ENCODE data around the gene TCF3. TPM values are rescaled to one million over a fixed set of nuclear protein-coding genes. Genes with fewer than 3 reads are reported as not detected.

Gene TCF3
- total and polyA plus RNA-seq, 12 donors = 8.5 to 96.0 (median 42.0) TPM

DNA sequence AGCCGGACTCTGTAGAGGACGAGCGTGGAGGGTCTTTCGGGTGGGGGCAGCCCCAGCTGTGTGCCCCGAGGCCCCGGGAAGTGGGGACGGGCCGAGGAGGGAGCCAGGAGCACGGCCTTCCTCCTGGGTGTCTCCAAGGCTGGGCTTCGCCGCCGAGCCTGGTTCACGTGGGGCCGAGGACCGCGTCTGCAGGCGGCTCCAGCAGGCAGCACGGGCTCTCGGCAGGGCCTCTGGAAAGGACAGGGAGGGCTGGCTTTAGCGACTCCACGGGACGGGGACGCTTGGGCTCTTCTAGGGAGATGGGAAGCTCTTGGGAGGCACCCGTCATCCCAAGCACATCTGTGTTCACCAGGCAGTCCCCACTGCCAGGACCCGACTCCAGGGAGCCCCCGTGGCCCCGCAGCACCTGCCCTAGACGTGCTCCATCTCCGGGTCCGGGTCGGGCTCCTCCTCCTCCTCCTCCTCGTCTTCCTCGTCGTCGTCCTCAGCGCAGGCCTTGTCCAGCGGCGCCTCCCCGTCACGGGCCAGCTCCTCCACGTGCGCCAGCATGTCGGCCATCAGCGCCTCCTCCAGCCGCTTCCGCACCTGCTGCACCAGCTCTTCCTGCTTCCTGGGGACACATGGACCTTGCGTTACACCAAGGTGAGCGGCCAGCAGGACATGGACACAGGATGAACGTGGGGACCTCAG is 74.3 kb downstream of the TCF3 start:
- peaks cover 0 to 58% of the 10 kb centered on the region in 2 donors for H3K36me3 ChIP-seq (replicated peaks in 1 of 2)
- DNase-seq = no peak
- H3K4me3 ChIP-seq = no peak overlapping the region
- no peaks in the 10 kb centered on the region for H3K4me1 ChIP-seq (replicated peaks in 1 of 2)
- 88 to 90% (median 89%) methylated on average over 28 to 48 of the region's 49 CpGs for WGBS, 4 donors
- no peak for TF ChIP-seq POLR2A (IDR thresholded peaks at IDR 0.05)
- no peaks in the 10 kb centered on the region for H3K27me3 ChIP-seq
- no peak overlapping the region for H3K27ac ChIP-seq
- intact Hi-C loops (cut with DNase I) = no loop called here
- H3K9me3 ChIP-seq (replicated peaks in 1 of 3) = no peaks in the 10 kb centered on the region

DNA sequence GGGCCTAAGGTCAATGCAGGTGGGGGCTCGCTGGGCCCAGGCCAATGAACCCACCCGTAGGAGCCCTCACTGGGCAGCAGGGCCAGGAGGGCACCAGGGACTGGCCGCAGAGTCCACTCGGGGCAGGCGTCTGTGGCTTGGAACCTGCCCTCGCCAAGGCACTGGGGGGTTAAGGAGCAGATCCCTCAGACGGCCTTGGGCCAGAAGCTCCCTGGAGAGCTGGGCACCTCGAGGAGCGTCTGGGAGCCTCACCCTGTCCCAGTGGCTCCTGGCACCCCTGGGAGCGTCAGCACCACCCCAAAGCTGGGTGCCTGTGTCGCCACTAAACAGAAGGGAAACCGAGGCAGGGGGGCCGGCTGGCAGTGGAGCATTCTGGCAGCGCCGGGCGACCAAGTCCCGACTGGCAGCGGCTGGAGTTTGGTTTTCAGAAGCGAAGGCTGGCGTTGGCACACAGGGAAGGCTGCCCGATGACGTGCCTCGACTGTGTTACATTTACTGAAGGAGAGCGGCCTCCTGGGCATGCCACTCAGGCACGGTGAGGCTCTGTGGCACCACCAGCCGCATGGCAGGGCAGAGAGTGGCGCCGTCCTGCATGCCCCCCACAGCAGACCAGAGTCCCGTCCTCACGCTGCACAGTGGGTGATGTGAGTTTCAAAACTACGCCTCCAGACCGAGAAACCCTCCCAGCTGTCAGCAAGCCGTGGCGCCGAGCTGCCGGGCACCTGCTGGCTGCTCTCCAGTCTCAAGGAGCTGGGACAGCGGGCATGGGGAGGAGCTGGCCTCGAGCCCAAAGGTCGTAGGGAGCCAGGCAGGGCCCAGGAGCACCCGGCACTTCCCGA is 75.1 kb downstream of the TCF3 start:
- Histone ChIP-seq H3K27me3 (no peaks in the 10 kb centered on the region), H3K36me3 (replicated peaks in 1 of 2) (peaks cover 0 to 52% of the 10 kb centered on the region in 2 donors), H3K9me3 (replicated peaks in 1 of 3) (no peaks in the 10 kb centered on the region), H3K27ac (no peak overlapping the region), H3K4me1 (replicated peaks in 1 of 2) (no peaks in the 10 kb centered on the region), H3K4me3 (no peak overlapping the region)
- TF ChIP-seq, protein P1, sequence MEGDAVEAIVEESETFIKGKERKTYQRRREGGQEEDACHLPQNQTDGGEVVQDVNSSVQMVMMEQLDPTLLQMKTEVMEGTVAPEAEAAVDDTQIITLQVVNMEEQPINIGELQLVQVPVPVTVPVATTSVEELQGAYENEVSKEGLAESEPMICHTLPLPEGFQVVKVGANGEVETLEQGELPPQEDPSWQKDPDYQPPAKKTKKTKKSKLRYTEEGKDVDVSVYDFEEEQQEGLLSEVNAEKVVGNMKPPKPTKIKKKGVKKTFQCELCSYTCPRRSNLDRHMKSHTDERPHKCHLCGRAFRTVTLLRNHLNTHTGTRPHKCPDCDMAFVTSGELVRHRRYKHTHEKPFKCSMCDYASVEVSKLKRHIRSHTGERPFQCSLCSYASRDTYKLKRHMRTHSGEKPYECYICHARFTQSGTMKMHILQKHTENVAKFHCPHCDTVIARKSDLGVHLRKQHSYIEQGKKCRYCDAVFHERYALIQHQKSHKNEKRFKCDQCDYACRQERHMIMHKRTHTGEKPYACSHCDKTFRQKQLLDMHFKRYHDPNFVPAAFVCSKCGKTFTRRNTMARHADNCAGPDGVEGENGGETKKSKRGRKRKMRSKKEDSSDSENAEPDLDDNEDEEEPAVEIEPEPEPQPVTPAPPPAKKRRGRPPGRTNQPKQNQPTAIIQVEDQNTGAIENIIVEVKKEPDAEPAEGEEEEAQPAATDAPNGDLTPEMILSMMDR (IDR thresholded peaks at IDR 0.05) = no peak
- TF ChIP-seq POLR2A (IDR thresholded peaks at IDR 0.05) = no peak
- WGBS, 4 donors = 82 to 88% (median 85%) methylated on average over 14 to 41 of the region's 41 CpGs
- no peak for DNase-seq
- intact Hi-C loops (cut with DNase I) = no loop called here

DNA sequence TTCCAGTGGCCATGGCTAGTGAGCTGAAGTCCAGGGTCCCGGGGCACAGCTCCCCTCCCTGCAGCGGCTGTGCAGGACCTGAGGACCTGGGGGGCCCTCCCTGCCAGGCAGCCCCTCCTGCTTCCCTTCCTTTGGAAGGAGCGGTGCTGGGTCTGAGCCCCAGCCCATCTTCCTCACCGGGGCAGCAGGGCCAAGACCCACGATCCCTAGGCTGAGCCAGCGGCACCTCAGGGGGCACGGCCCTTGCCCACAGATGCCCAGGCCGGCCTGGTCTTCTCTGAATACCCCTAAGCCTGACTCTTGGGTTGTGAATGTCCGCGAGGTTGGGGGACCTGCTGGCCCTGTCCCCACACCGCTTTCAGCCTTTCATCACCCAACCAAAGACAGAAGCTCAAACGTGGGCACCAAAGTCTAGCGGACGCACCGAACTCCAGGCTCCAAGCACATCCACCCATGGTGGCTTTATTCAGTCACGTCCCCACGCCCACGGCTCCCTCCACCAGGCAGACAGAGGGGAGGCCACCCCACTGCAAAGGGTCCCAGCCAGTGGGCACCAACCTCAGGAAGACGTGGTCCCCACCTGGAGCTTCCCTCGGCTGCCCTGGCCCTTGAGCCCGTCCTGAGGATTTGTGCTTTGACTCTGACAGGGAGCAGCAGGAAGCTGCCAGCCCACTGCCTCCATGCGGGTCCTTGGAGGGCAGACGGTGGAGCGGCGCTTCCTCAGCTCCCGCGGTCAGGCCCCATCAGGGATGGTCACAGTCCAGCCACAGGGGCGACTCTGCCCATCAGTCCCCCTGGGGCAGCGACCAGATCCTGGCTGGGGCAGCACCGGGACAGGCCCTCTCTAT is 75.9 kb downstream of the TCF3 start:
- Histone ChIP-seq H3K4me3 (no peak overlapping the region), H3K27ac (no peak overlapping the region), H3K27me3 (no peaks in the 10 kb centered on the region), H3K36me3 (replicated peaks in 1 of 2) (peaks cover 0 to 44% of the 10 kb centered on the region in 2 donors), H3K9me3 (replicated peaks in 1 of 3) (no peaks in the 10 kb centered on the region), H3K4me1 (replicated peaks in 1 of 2) (no peaks in the 10 kb centered on the region)
- WGBS, 4 donors = 83 to 95% (median 88%) methylated on average over 14 to 30 of the region's 30 CpGs
- no peak for TF ChIP-seq POLR2A (IDR thresholded peaks at IDR 0.05)
- TF ChIP-seq, protein P1 (IDR thresholded peaks at IDR 0.05) = no peak
- intact Hi-C loops (cut with DNase I) = no loop called here
- DNase-seq = no peak

DNA sequence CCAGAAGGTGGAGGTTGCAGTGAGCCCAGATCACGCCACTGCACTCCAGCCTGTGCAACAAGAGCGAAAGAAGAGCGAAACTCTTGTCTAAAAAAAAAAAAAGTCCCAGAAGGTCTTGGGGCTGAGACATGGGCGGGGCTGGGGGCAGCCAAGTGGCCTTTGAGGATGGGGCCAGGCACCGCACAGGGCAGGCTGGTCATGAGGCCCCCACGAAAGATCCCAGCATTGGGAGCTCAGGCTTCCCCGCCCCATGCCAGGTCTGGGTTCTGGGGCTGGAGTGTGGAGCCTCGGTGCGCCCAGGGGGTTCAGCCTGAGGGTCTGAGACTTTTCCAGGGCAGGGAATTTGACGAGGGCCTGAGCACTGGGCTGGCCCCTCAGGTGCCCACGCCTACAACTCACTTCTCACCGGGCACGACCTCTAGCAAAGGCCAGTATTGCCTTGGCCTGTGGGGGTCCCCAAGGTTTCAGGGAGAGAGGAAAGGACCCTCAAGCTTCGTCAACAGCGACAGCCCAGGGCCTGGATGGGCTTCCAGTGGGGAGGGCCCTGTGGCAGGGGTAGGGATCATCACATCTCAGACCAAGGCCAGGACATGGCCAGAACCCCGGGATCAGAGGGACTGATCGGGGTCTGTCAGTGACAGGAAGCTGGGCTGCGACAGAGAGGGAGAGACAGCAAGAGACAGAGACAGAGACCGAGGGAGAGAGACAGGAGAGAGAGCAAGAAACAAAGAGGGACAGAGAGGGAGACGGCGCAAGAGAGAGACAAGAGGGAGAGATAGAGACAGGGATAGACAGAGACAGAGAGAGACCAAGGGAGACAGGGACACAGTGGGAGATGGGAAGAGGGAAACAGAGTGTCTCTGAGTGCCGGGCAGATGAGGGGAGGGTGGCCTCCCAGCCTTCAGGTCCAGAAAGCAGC is 76.8 kb downstream of the TCF3 start:
- Histone ChIP-seq H3K27ac (no peak overlapping the region), H3K4me1 (replicated peaks in 1 of 2) (no peaks in the 10 kb centered on the region), H3K9me3 (replicated peaks in 1 of 3) (no peaks in the 10 kb centered on the region), H3K4me3 (no peak overlapping the region), H3K27me3 (no peaks in the 10 kb centered on the region), H3K36me3 (replicated peaks in 1 of 2) (peaks cover 0 to 35% of the 10 kb centered on the region in 2 donors)
- TF ChIP-seq, protein P1 (IDR thresholded peaks at IDR 0.05) = no peak
- no peak for TF ChIP-seq POLR2A (IDR thresholded peaks at IDR 0.05)
- 74 to 80% (median 79%) methylated on average over 15 to 22 of the region's 22 CpGs for WGBS, 4 donors
- intact Hi-C loops (cut with DNase I) = no loop called here
- DNase-seq = no peak

Data from adrenal gland (tissue), 12 donors.